Measurements from ENCODE around the gene CFAP161. TPM values are rescaled to one million over a fixed set of nuclear protein-coding genes. Genes with fewer than 3 reads are reported as not detected.

Gene CFAP161
- total and polyA plus RNA-seq, 9 of the 15 experiments (the other 6 are each of a cell fraction or from before 2014, with no cell fraction given): 25.8 to 83.3 (median 75.6) TPM

- TF ChIP-seq ZNF165 (CRISPR knock-in tag; IDR thresholded peaks at IDR 0.05; ENCODE audit: borderline replicate concordance): no peak
Observed at GRCh38 chr15:81085213-81085612, 48.9 kb upstream of the CFAP161 start (continued).

- Histone ChIP-seq H4K20me1 (replicated peaks; ENCODE audit: control insufficient read depth, insufficient read depth, low read length) (no peaks in the 10 kb centered on the region), H3K9ac (ENCODE audit: insufficient read depth in 1 of 2, low read depth in 2 of 2, low read length in 2 of 2) (no peak overlapping the region), H3K79me2 (ENCODE audit: control insufficient read depth, insufficient read depth, low read length) (no peaks in the 10 kb centered on the region), H2AFZ (ENCODE audit: low read depth, low read length) (no peak overlapping the region), H3K27ac (ENCODE audit: extremely low read depth, low read depth, low read length) (no peak overlapping the region), H3K9me1 (ENCODE audit: control insufficient read depth, insufficient read depth, low read length) (no peaks in the 10 kb centered on the region), H3K9me3 (replicated peaks; ENCODE audit: control insufficient read depth, insufficient read depth, low read depth, low read length) (no peaks in the 10 kb centered on the region), H3K36me3 (ENCODE audit: control insufficient read depth, insufficient read depth, low read length) (no peaks in the 10 kb centered on the region), H3K27me3 (ENCODE audit: control insufficient read depth in 2 of 2, insufficient read depth in 2 of 2, low read length in 2 of 2) (no peaks in the 10 kb centered on the region), H3K4me3 (no peak overlapping the region), H3K4me2 (ENCODE audit: insufficient read depth, low read length) (no peak overlapping the region), H3K4me1 (replicated peaks in 1 of 2; ENCODE audit: control insufficient read depth in 2 of 2, insufficient read depth in 2 of 2, low read length in 2 of 2) (peaks cover 13 to 19% of the 10 kb centered on the region in 2 experiments; a peak in 4 of 5 replicates)
- no peak for FAIRE-seq
- POLR2A ChIA-PET: interaction anchor here (0.7 kb wide), 1 partner anchor 10 kb away, joined by 3 read pairs; no protein-coding TSS in a partner anchor
- intact Hi-C loops (cut with micrococcal nuclease) (no loop called here), in situ Hi-C loops (cut with MboI) (no loop called here)
- 45% methylated on average over 5 of the region's 5 CpGs for WGBS (ENCODE audit: insufficient coverage, low coverage, missing lambda C conversion rate)
- TF ChIP-seq NFRKB (IDR thresholded peaks at IDR 0.05; ENCODE audit: low read depth) (0 out of 2 replicates have a peak, but pooled peaks have one; percentile 12), EP300 (IDR thresholded peaks at IDR 0.05; ENCODE audit: low read length) (no peak), PBX2 (CRISPR knock-in tag; IDR thresholded peaks at IDR 0.05; ENCODE audit: low read depth) (no peak), PBX2 (tag; conservative IDR thresholded peaks at IDR 0.05; ENCODE audit: low read depth) (no peak), ARID2 (IDR thresholded peaks at IDR 0.05) (no peak)
- no peak for ATAC-seq
- no TSS peak for BruUV-seq (replicated peaks)
- CTCF ChIA-PET (ENCODE audit: low intra/inter-chr PET ratio): no interaction called here
- DNase-seq (ENCODE audit: extremely low read depth in 1 of 4, low spot score in 3 of 4): no peak
Observed at GRCh38 chr15:81085898-81086297, 48.2 kb upstream of the CFAP161 start.
